NT2/D1 (cell line): ENCODE results near the gene ERMARD.

Experiments used
- SUZ12 ChIP-seq: IDR thresholded peaks from 2 replicates; pipeline ENCODE4 v1.6.1; 2011; ENCODE audit not compliant: insufficient read length, insufficient read depth; ENCODE audit errors: extremely low read depth
- YY1 ChIP-seq: IDR thresholded peaks from 2 replicates; pipeline ENCODE4 v1.6.1; 2011; ENCODE audit not compliant: insufficient read length, insufficient read depth
- ZNF274 ChIP-seq: IDR thresholded peaks from 2 replicates; pipeline ENCODE4 v1.6.1; 2011; ENCODE audit warnings: mild to moderate bottlenecking, low read depth, low read length

DNA sequence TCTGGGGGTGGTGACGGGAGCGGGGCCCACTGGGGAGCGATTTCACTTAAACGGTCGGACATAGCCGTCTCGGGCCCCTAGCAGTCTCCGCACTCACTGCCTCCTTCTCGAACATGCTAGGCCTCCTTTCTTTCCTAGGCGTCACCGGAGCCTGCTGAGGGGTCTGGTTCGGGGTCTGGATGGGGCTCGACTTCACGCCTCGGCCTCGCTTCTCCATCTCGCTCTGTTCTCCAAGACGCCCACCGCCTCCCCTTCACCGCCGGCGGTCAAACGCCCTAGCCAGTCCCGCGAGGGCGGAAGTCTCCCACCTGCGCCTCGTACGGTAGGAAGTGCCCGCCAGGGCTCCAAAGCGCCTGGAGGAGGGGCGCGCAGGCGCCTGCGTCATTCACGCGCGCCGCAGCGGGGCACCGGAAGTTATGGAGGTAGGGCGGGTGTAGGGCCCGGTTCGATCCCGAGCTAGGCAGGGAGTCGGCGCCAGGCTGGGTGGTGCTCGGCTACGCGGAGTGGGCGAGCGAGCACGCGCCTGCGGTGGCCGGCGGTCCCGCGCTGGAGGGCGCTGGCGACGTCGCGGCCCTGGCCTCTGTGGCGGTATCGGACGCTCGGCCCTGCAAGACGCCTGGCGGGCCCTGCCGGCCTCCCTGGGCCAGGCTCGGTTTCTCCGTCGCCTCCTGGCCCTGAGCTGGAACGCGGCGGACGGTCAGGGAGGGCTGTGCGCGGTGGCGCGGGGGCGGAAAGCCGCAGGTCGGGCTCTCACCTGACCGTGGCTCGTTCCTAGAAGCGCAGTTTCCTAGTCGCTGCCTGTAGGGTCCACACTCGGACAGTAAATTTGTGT, at the start of gene ERMARD, which contains the start of gene DYNLT2:
- TF ChIP-seq YY1, result peak; percentile 22
- no peak for TF ChIP-seq SUZ12
- no peak for TF ChIP-seq ZNF274
